IMR-90 (cell line): ENCODE results near the gene PTP4A2. TPM values are rescaled to one million over a fixed set of nuclear protein-coding genes. Genes with fewer than 3 reads are reported as not detected.

Source experiments
- ATAC-seq: fragments of 200-7000 bp; cut with Tn5 transposase; 2 replicates; pipeline ENCODE4 v1.9.1; 2020; ENCODE audit warnings: low read depth, mild to moderate bottlenecking, moderate library complexity
- BruUV-seq: library from RNA; stranded (reverse); fragments of 400-500 nt; replicated peaks from 2 replicates; lab custom pipeline; 2021; lab: Mats Ljungman, UMichigan
- CTCF ChIA-PET: fragments of 300-600 bp; formaldehyde crosslinking; extraction: SDS; loops from one replicate; lab custom pipeline; 2021; ENCODE audit warnings: antibody characterized with exemption; lab: Yijun Ruan, JAX
- POLR2A ChIA-PET: fragments of 300-600 bp; sonication (Branson Sonifier 250); formaldehyde crosslinking; loops from one replicate; lab custom pipeline; 2022; ENCODE audit warnings: antibody characterized with exemption; ENCODE audit not compliant: unreplicated experiment; lab: Charles Lee
- DNase-seq: peaks from one replicate; pipeline ENCODE4 v3.0.0; 2013
- H2AFZ ChIP-seq: replicated peaks from 2 replicates; pipeline ENCODE3; 2013; ENCODE audit warnings: low read length, mild to moderate bottlenecking; ENCODE audit not compliant: poor library complexity
- H2AK5ac ChIP-seq: 2 replicates; pipeline ENCODE4 v1.6.1; 2013; ENCODE audit warnings: low read depth, low read length, inconsistent platforms
- H2AK9ac ChIP-seq: replicated peaks from 2 replicates; pipeline ENCODE3; 2013; ENCODE audit warnings: mild to moderate bottlenecking, low read depth, low read length, moderate library complexity; ENCODE audit not compliant: poor library complexity
- H2BK120ac ChIP-seq: 2 replicates; pipeline ENCODE4 v1.6.1; 2013; ENCODE audit warnings: low read depth, low read length, inconsistent platforms
- H2BK15ac ChIP-seq: 3 replicates; pipeline ENCODE4 v1.6.1; 2013; ENCODE audit warnings: low read depth, low read length, inconsistent platforms
- H2BK20ac ChIP-seq: 2 replicates; pipeline ENCODE4 v1.6.1; 2013; ENCODE audit warnings: low read depth, mild to moderate bottlenecking, inconsistent platforms, low read length, moderate library complexity
- H2BK5ac ChIP-seq: 2 replicates; pipeline ENCODE4 v1.6.1; 2013; ENCODE audit warnings: mild to moderate bottlenecking, low read depth, low read length, inconsistent platforms; ENCODE audit not compliant: poor library complexity, severe bottlenecking
- H3K14ac ChIP-seq: replicated peaks from 2 replicates; pipeline ENCODE4 v1.6.1; 2013; ENCODE audit warnings: low read depth, low read length, inconsistent platforms
- H3K18ac ChIP-seq: 2 replicates; pipeline ENCODE4 v1.6.1; 2013; ENCODE audit warnings: low read depth, low read length, control low read depth
- H3K23ac ChIP-seq: 2 replicates; pipeline ENCODE4 v1.6.1; 2013; ENCODE audit warnings: low read depth, low read length, inconsistent platforms
- H3K27ac ChIP-seq: 2 replicates; pipeline ENCODE4 v1.5.1; 2013; ENCODE audit warnings: mild to moderate bottlenecking, control low read depth, low read length; ENCODE audit not compliant: insufficient read depth
- H3K27me3 ChIP-seq: 2 replicates; pipeline ENCODE4 v1.6.1; 2013; ENCODE audit warnings: low read length; ENCODE audit not compliant: control insufficient read depth, insufficient read depth
- H3K36me3 ChIP-seq: 2 replicates; pipeline ENCODE4 v1.6.1; 2013; ENCODE audit warnings: low read length, mixed read lengths; ENCODE audit not compliant: control insufficient read depth, insufficient read depth
- H3K4ac ChIP-seq: 2 replicates; pipeline ENCODE4 v1.6.1; 2013; ENCODE audit warnings: low read depth, low read length, inconsistent platforms
- H3K4me1 ChIP-seq: 2 replicates; pipeline ENCODE4 v1.6.1; 2013; ENCODE audit warnings: low read length, mixed read lengths; ENCODE audit not compliant: control insufficient read depth, insufficient read depth
- H3K4me2 ChIP-seq: 2 replicates; pipeline ENCODE4 v1.6.1; 2013; ENCODE audit warnings: low read depth, mild to moderate bottlenecking, control low read depth, low read length, moderate library complexity
- H3K4me3 ChIP-seq: 2 replicates; pipeline ENCODE4 v1.5.1; 2013; ENCODE audit warnings: low read depth, mild to moderate bottlenecking, control low read depth, low read length, moderate library complexity; ENCODE audit not compliant: insufficient read depth
- H3K56ac ChIP-seq: 2 replicates; pipeline ENCODE4 v1.6.1; 2013; ENCODE audit warnings: low read length, inconsistent platforms; ENCODE audit not compliant: insufficient read depth; ENCODE audit errors: extremely low read depth
- H3K79me1 ChIP-seq, 2 experiments: 2 replicates each; pipeline ENCODE4 v1.6.1; 2013; ENCODE audit warnings: low read length in 2 of 2, inconsistent platforms in 1 of 2, low read depth in 1 of 2
- H3K9ac ChIP-seq: 2 replicates; pipeline ENCODE4 v1.6.1; 2013; ENCODE audit warnings: low read depth, low read length, control low read depth
- H3K9me1 ChIP-seq: 2 replicates; pipeline ENCODE4 v1.6.1; 2013; ENCODE audit warnings: low read length, inconsistent platforms; ENCODE audit not compliant: insufficient read depth
- H3K9me3 ChIP-seq: 2 replicates; pipeline ENCODE4 v1.6.1; 2013; ENCODE audit warnings: low read length; ENCODE audit not compliant: control insufficient read depth, insufficient read depth
- H4K20me1 ChIP-seq: 2 replicates; pipeline ENCODE4 v1.6.1; 2013; ENCODE audit warnings: low read length, inconsistent platforms; ENCODE audit not compliant: insufficient read depth
- H4K5ac ChIP-seq: 2 replicates; pipeline ENCODE4 v1.6.1; 2013; ENCODE audit warnings: mild to moderate bottlenecking, low read depth, low read length, control low read depth
- H4K8ac ChIP-seq, 2 experiments: 2 replicates each; pipeline ENCODE4 v1.6.1; 2013; ENCODE audit warnings: low read depth in 2 of 2, low read length in 2 of 2, control low read depth in 1 of 2, inconsistent platforms in 1 of 2
- H4K91ac ChIP-seq: 2 replicates; pipeline ENCODE4 v1.6.1; 2013; ENCODE audit warnings: low read depth, low read length, inconsistent platforms; ENCODE audit not compliant: insufficient read depth
- BHLHE40 ChIP-seq: fragments of 150-350 bp; IDR thresholded peaks from 2 replicates; pipeline ENCODE4 v1.6.1; 2016; ENCODE audit warnings: mild to moderate bottlenecking, low read depth, low read length
- CEBPB ChIP-seq: IDR thresholded peaks from 2 replicates; pipeline ENCODE4 v1.6.1; 2012; ENCODE audit warnings: low read depth, low read length, improper control_type of control experiment
- FOS ChIP-seq: fragments of 150-350 bp; IDR thresholded peaks from 2 replicates; pipeline ENCODE4 v1.6.1; 2016; ENCODE audit warnings: low read depth, low read length
- MAFK ChIP-seq: IDR thresholded peaks from 2 replicates; pipeline ENCODE4 v1.6.1; 2012; ENCODE audit warnings: low read depth, low read length, improper control_type of control experiment
- MAZ ChIP-seq: IDR thresholded peaks from 2 replicates; pipeline ENCODE4 v1.6.1; 2012; ENCODE audit warnings: low read depth, mild to moderate bottlenecking, low read length, improper control_type of control experiment, moderate library complexity, borderline replicate concordance
- MXI1 ChIP-seq: IDR thresholded peaks from 2 replicates; pipeline ENCODE4 v1.6.1; 2012; ENCODE audit warnings: low read depth, mild to moderate bottlenecking, low read length, moderate library complexity, borderline replicate concordance
- POLR2A ChIP-seq: IDR thresholded peaks from 2 replicates; pipeline ENCODE4 v1.6.1; 2012; ENCODE audit warnings: mild to moderate bottlenecking, low read depth, low read length
- RAD21 ChIP-seq: IDR thresholded peaks from 2 replicates; pipeline ENCODE4 v1.6.1; 2012; ENCODE audit warnings: low read length, improper control_type of control experiment
- RCOR1 ChIP-seq: IDR thresholded peaks from 2 replicates; pipeline ENCODE4 v1.6.1; 2012; ENCODE audit warnings: mild to moderate bottlenecking, low read length, improper control_type of control experiment; ENCODE audit not compliant: insufficient replicate concordance
- RFX5 ChIP-seq: IDR thresholded peaks from 2 replicates; pipeline ENCODE4 v1.8.0; 2012; ENCODE audit warnings: low read depth, mild to moderate bottlenecking, low read length, moderate library complexity
- SMC3 ChIP-seq: fragments of 150-350 bp; IDR thresholded peaks from 2 replicates; pipeline ENCODE4 v1.6.1; 2016; ENCODE audit warnings: low read depth, mild to moderate bottlenecking, antibody characterized with exemption, low read length, moderate library complexity
- WGBS, 2 experiments: methylation state at CpG; one replicate each; pipeline versions ENCODE4 v1.1.5 to v1.1.7; 2013; ENCODE audit warnings: missing lambda C conversion rate in 2 of 2; ENCODE audit not compliant: insufficient read length in 1 of 2; ENCODE audit errors: extremely low coverage in 2 of 2; 5-methylcytosine and 5-hydroxymethylcytosine counted together
- dilution Hi-C: fragments of 300-500 bp; cut with HindIII; formaldehyde crosslinking; loops from one replicate; pipeline ENCODE4 v1.14.3; 2018; ENCODE audit warnings: low sequenced_read_pairs; ENCODE audit not compliant: unreplicated experiment
- in situ Hi-C: fragments of 300-500 bp; cut with MboI; formaldehyde crosslinking; loops from 3 replicates; pipeline ENCODE4 v1.14.3; 2019; ENCODE audit warnings: low sequenced_read_pairs, inconsistent platforms, mixed read lengths
- intact Hi-C: fragments of 100-400 bp; cut with micrococcal nuclease; formaldehyde crosslinking; loops from 2 replicates; pipeline ENCODE4 v1.10.0; 2022
- polyA plus RNA-seq, 3 experiments: library from polyadenylated mRNA; depleted of rRNA; stranded (reverse); fragments of >200 nt; gene quantifications; 2 replicates each; pipeline ENCODE4 v1.2.3, GENCODE V29; 2012; ENCODE audit warnings: low replicate concordance in 1 of 3
- total RNA-seq: library from RNA; depleted of rRNA; stranded (reverse); fragments of >200 nt; gene quantifications from 2 replicates; pipeline ENCODE4 v1.2.3, GENCODE V29; 2012
- TF ChIP-seq, protein P1 (sequence below): fragments of 150-350 bp; IDR thresholded peaks from 2 replicates; pipeline ENCODE4 v1.6.1; 2017; ENCODE audit warnings: mild to moderate bottlenecking, antibody characterized with exemption, low read length, low read depth
- TF ChIP-seq, protein P2 (sequence below): fragments of 150-350 bp; IDR thresholded peaks from 2 replicates; pipeline ENCODE4 v1.6.1; 2016; ENCODE audit warnings: low read depth, mild to moderate bottlenecking, low read length, moderate library complexity, borderline replicate concordance

The PTP4A2 gene
- total and polyA plus RNA-seq, 2 of the 4 experiments (the other 2 are of a cell fraction): 135 to 328 TPM

- TF ChIP-seq BHLHE40 (no peak), CEBPB (no peak), MAZ (no peak), SMC3 (no peak), MXI1 (no peak), RAD21 (no peak), RFX5 (no peak), POLR2A (no peak), FOS (no peak), RCOR1 (no peak), MAFK (no peak)
- TF ChIP-seq, protein P1, sequence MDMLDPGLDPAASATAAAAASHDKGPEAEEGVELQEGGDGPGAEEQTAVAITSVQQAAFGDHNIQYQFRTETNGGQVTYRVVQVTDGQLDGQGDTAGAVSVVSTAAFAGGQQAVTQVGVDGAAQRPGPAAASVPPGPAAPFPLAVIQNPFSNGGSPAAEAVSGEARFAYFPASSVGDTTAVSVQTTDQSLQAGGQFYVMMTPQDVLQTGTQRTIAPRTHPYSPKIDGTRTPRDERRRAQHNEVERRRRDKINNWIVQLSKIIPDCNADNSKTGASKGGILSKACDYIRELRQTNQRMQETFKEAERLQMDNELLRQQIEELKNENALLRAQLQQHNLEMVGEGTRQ: no peak
- TF ChIP-seq, protein P2, sequence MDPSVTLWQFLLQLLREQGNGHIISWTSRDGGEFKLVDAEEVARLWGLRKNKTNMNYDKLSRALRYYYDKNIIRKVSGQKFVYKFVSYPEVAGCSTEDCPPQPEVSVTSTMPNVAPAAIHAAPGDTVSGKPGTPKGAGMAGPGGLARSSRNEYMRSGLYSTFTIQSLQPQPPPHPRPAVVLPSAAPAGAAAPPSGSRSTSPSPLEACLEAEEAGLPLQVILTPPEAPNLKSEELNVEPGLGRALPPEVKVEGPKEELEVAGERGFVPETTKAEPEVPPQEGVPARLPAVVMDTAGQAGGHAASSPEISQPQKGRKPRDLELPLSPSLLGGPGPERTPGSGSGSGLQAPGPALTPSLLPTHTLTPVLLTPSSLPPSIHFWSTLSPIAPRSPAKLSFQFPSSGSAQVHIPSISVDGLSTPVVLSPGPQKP: no peak
- intact Hi-C loops (loop anchor here (5.0 kb wide), 1 partner anchor 53 kb away; no protein-coding TSS in a partner anchor), dilution Hi-C loops (no loop called here), in situ Hi-C loops (no loop called here)
- ChIA-PET CTCF (no interaction called here), POLR2A (interaction anchor here (0.6 kb wide), 1 partner anchor 111 kb away, joined by 7 read pairs; no protein-coding TSS in a partner anchor)
- H3K14ac ChIP-seq: no peak overlapping the region
- H4K20me1 ChIP-seq: peaks cover 51% of the 10 kb centered on the region
- H3K27me3 ChIP-seq: no peaks in the 10 kb centered on the region
- no peak overlapping the region for H2BK20ac ChIP-seq
- H3K4ac ChIP-seq: no peak overlapping the region
- no peak overlapping the region for H3K23ac ChIP-seq
- H2AK9ac ChIP-seq: no peak overlapping the region
- H3K56ac ChIP-seq: no peak overlapping the region
- no peak overlapping the region for H4K8ac ChIP-seq
- H3K36me3 ChIP-seq: peaks cover 37% of the 10 kb centered on the region
- no CpG with 5 or more reads among the region's 1 CpG for WGBS, 2 experiments
- no peak overlapping the region for H4K5ac ChIP-seq
- H2AK5ac ChIP-seq: no peak overlapping the region
- peaks cover 25 to 75% of the 10 kb centered on the region in 2 experiments for H3K79me1 ChIP-seq
- H2BK15ac ChIP-seq: no peak overlapping the region
- BruUV-seq: no TSS peak
- ATAC-seq: no peak
- no peak for DNase-seq
- no peak overlapping the region for H2BK5ac ChIP-seq
- no peak overlapping the region for H3K27ac ChIP-seq
- H3K4me2 ChIP-seq: no peak overlapping the region
- no peak overlapping the region for H3K18ac ChIP-seq
- no peaks in the 10 kb centered on the region for H3K9me3 ChIP-seq
- H4K91ac ChIP-seq: no peak overlapping the region
- no peak overlapping the region for H2BK120ac ChIP-seq
- H3K4me3 ChIP-seq: no peak overlapping the region
- H3K9ac ChIP-seq: no peak overlapping the region
- H3K4me1 ChIP-seq: peaks cover 1% of the 10 kb centered on the region; the same call in 1 of the 2 replicates
- H3K9me1 ChIP-seq: peaks cover 7% of the 10 kb centered on the region
- H2AFZ ChIP-seq: no peak overlapping the region
Observed at GRCh38 chr1:31909691-31910090, 28.5 kb downstream of the PTP4A2 start.
